Fibroblast of skin of right biceps (primary cell): Measurements from ENCODE around the gene STK32C.

Experiments
- DNase-seq: peaks from one replicate; pipeline ENCODE4 v3.0.0-alpha.2; 2013

Gene STK32C

GRCh38 chr10:132193907-132194552 is 113.7 kb downstream of the STK32C start:
- peak; percentile 20 for DNase-seq

- no peak for DNase-seq
Observed at GRCh38 chr10:132192991-132193665, 114.6 kb downstream of the STK32C start.

DNA sequence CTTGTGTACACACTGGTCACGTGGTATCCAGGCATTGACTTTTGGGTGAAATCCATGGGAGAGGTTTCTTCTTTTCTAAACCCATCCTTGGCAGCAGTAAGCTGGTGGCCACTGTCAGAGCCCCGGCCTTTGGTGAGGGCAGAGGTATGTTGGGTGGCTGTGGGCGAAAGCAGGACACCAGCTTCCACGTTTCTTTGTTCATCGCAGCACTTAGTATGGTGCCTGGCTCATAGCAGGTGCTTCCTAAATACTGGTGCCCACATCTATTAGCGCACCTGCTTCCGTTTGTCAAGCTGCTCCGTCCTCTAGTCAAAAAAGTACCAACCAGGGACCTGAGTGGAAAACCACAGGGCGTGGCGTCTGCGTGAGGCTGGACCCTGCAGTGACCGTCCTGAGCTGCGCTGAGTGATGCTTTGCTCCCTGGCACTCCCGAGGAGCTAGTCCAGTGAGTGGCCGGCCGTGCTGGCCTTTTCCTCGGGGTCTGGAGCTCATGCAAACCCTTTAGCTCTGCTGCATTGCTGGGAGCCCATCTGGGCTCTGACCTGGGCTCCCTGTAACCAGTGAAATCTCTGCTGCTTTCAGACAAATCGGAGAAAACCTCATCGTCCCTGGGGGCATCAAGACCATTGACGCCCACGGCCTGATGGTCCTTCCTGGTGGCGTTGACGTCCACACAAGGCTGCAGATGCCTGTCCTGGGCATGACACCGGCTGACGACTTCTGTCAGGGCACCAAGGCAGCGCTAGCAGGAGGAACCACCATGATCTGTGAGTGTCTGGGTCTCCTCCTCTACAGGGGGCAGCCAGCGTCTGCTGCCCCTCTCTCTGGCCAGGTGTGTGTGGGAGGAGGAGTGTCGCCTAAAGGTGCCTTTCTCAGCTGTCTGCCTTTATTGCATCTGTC is 115.4 kb downstream of the STK32C start:
- DNase-seq, result no peak

- DNase-seq, result no peak
Observed at GRCh38 chr10:132189810-132190422, 117.8 kb downstream of the STK32C start.

DNA sequence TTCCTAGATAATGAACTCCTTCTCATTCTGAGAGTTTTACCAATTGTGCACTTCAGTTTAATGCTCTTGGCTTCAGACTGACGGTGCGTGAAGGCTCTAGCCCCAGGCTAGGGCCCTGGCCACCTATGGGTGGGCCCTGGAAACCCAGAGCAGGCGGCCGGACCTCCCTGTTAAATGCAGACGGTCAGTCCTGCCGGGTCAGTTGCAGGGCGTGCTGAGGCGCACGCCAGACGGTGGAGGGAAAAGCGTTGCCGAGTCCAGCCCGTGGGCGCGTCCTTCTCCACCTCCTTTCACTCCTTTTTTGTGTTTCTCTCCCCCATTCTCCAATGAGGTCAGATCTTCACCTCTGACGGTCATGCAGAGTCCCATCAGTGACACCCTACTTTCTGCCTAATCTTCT is 118.7 kb downstream of the STK32C start:
- no peak for DNase-seq

- DNase-seq, result no peak
Observed at GRCh38 chr10:132188331-132188730, 119.4 kb downstream of the STK32C start.

DNA sequence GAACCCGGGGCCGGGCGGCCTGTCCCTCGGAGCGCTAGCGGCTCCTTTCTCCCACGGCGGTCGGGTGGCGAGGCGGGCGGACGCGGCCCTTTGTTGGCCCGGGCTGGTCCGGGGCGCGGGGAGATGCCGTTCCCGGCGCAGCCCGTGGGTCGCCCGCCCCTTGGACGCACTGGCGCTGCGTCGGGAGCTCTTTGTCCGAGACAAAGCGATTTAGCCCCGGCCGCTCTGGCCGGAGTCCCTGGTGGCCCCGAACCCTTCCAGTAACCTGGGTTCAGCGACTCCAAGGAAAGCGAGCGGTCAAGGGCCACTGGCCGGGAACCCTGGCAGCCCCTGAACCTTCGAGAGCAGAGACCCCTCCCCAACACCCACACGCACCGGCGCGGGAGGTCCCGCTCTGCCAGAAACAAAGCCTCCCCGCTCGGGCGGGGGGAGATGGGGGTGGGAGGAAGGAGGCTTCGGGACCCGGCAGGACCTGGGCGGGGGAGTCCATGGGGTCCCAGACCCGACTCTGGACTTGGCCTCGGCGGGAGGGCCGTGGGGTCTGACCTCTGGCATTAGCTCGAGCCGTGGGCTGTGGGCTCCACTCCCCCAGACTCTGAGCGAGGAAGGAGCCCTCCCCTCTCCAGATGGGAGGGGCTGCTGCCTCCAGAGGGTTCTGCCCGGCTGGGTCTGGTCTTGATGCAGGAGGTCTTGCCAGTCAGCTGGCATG is 120.2 kb downstream of the STK32C start:
- DNase-seq, result no peak

DNA sequence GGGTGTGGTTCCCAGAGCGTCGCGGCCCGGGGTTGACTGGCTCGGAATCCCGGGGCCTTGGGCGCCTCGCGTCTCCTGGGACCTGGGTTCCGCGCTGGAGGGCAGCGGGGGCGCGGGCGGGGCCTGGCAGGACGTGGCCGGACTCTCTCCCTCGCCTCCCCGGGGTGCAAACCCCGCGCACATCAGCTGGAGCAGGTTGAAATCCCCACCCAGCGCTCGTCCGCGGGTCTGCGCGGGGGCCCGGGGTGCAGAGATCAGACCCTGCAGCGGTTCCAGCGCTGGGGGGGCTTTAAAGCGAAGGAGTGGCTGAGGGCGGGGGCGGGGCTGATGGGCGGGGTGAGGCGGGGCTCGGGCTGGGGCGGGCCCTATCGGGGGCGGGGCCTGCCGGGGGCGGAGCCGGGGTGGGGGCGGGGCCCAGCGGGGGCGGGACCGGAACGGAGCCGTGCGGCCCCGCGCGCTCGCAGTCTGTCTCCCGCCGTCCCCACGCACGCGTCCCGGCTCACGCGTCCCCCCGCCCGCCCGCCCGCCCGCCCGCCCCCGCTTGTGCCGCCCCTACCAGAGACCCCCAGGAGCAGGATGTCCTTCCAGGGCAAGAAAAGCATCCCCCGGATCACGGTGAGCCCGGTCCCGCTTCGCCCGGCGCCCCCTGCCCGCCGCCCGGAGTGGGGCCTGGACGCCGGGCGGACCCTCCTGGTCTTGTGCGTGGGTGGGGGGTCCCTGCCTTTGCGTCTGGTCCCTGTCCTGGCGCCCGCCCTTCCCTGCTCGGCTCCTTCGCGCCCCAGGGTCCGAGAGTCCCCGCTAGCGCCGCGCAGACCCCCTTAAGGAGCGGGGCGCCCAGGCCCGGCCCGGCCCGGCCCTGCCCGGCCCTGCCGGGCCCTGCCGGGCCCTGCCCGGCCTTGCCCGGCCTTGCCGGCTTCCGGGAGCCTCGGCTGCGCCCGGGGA is 121.0 kb downstream of the STK32C start, which contains the start of gene DPYSL4:
Gene DPYSL4 (plus strand): TSS at position 461 of the 942 bp plus-strand sequence. CDS start 116 bp downstream, at position 577.
- peak; percentile 35 for DNase-seq

GRCh38 chr10:132185601-132186487 is 121.9 kb downstream of the STK32C start:
- DNase-seq, result peak; percentile 17

DNA sequence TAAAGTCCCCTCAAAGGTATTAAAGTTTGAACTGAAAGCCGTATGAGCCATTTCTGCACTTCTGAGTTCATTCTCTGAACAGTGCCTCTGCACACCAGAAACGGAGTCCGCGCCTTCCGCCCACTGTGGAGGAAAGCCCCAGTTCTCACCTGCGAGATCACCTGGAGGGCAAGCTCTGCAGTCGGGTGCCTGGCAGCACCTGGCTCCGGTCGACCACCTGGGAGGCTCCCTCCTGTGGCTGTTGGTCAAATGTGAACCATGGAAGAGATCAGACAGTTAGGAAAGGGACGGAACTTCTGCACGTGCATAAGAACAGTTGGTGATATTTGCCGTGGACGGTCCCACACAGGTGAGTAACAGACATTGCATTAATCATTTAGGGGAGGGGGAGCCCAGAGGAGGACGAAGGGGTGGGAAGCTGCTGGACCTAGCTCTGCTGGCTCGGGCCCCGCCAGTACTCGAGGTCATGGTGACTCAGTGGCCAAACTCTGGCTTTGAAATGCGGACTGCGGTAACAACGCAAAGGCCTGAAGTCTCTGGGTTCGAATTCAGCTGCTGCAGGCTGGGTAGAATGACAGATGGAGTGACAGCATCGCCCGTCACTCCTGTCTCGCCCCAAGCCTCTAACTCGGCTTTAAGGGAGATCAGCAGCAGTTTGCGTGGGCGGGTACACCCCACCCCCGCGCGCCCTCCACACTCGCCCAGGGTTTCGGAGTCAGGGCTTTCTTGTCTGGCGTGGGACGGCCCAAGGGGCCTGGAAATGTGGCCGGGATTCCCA is 122.7 kb downstream of the STK32C start:
- DNase-seq, result no peak

GRCh38 chr10:132183046-132183445 is 124.7 kb downstream of the STK32C start:
- no peak for DNase-seq

- DNase-seq, result no peak
Observed at GRCh38 chr10:132182591-132182990, 125.2 kb downstream of the STK32C start.

GRCh38 chr10:132181691-132182425 is 125.9 kb downstream of the STK32C start:
- DNase-seq, result no peak

GRCh38 chr10:132180736-132181135 is 127.0 kb downstream of the STK32C start:
- no peak for DNase-seq

- no peak for DNase-seq
Observed at GRCh38 chr10:132179551-132180392, 128.0 kb downstream of the STK32C start.

DNA sequence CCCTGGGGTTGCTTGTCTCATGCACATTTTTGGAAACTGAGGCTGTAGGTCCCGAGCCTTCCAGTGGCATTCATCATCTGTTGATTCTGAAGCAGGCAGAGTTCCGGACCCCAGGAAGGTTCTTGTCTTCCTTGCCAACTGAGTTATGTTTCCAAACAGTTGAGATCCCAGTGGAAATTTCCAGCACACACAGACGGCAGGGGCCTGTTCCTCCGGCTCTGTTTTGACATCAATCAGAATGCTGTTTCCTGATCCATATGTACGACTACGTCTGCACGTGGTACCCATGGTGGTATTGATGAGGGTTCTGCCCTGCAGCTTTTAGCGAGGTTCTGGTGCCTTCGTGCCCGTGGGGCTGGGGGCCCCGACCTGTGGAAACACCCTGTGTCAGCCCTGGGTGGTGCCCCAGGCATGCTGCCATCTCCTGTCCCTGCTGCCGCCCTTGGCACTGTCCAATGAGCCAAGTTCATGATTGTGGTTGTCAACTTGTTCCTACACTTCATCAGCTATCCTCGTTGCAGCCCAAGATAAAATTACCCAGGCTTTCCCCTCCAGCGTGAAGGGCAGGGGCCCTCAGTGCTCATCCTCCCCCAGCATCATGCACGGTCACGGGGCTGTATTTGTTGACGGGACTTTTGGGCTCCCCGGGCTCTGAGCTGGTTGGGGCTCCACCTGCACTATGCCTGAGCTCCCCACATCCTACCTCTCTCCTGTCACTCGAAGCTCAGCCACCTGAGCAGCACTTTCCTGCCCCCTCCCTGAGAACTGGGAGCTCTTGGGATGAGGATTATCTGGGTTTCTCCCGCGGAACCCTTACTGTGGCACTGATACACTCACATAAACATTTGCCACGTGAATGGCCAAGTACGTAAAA is 128.8 kb downstream of the STK32C start:
- DNase-seq, result no peak

DNA sequence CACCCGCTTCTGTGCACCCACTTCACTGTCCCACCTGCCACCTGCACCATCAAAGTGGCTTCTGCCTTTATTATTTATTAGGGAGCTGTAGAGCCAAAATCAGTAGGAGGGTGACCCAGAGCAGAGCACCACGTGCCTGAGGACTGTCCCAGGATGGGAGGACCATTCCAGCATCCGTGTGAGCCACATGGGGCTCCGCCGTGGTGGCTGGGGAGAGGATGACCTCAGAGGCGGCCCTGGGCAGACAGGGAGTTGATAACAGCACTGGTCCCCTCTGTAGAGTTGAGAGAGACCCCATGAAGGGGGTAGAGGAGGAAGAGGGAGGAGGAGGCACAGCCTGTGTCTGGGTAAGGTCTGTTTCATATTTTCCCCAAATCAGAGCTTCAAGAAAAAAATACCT is 129.7 kb downstream of the STK32C start:
- no peak for DNase-seq
